Measurements from ENCODE around the gene SIRT3. TPM values are rescaled to one million over a fixed set of nuclear protein-coding genes. Genes with fewer than 3 reads are reported as not detected.

The SIRT3 gene
- total and polyA plus RNA-seq, 2 of the 13 experiments (the other 11 are each of a cell fraction or from before 2014, with no cell fraction given), result 15.1 to 18.2 TPM

GRCh38 chr11:257766-258493, 21.8 kb upstream of the SIRT3 start:
- intact Hi-C loops (cut with micrococcal nuclease; ENCODE audit: unreplicated experiment), result no loop called here
- Histone ChIP-seq H3K79me2 (ENCODE audit: insufficient read depth, low read length) (no peaks in the 10 kb centered on the region), H4K20me1 (ENCODE audit: insufficient read depth, low read length) (no peaks in the 10 kb centered on the region), H3K9ac (ENCODE audit: insufficient read depth, low read depth, low read length) (no peak overlapping the region), H3K4me2 (ENCODE audit: low read depth, low read length) (no peak overlapping the region), H3K36me3 (replicated peaks in 1 of 2; ENCODE audit: control insufficient read depth in 1 of 2, insufficient read depth in 2 of 2, low read length in 2 of 2) (peaks cover 7 to 8% of the 10 kb centered on the region in 2 experiments; a peak in 2 of 5 replicates), H3K4me1 (ENCODE audit: insufficient read depth, low read length) (peaks cover 8% of the 10 kb centered on the region; the same call in 1 of the 2 replicates), H3K9me3 (ENCODE audit: low read length) (no peaks in the 10 kb centered on the region), H3K27ac (ENCODE audit: extremely low read length, insufficient read depth, low read length) (no peak overlapping the region), H3K4me3 (replicated peaks in 1 of 3; ENCODE audit: insufficient read depth in 1 of 3, low read depth in 2 of 3, low read length in 3 of 3) (no peak overlapping the region), H3K27me3 (ENCODE audit: control insufficient read depth in 1 of 2, insufficient read depth in 2 of 2, low read length in 2 of 2) (peaks cover 0 to 7% of the 10 kb centered on the region in 2 experiments; a peak in 1 of 5 replicates), H2AFZ (ENCODE audit: low read length) (no peak overlapping the region)
- in situ Hi-C loops (cut with HindIII; ENCODE audit: extremely low pct_ligation_motif_present, low pct_unique_long_range_greater_than_20kb), result no loop called here
- BruUV-seq (replicated peaks), result no TSS peak
- DNase-seq (ENCODE audit: low spot score), result peak; percentile 45
- peak; percentile 50 for FAIRE-seq
- POLR2A ChIA-PET, result no interaction called here
- 47% methylated on average over 7 of the region's 15 CpGs for WGBS (ENCODE audit: low lambda C conversion rate)
- peak; percentile 91 for ATAC-seq
- CTCF ChIA-PET (ENCODE audit: low intra/inter-chr PET ratio, low total read pairs), result no interaction called here
- no peak for TF ChIP-seq HES4 (CRISPR knock-in tag; IDR thresholded peaks at IDR 0.05; ENCODE audit: borderline replicate concordance)
- no peak for TF ChIP-seq PCBP1 (IDR thresholded peaks at IDR 0.05; ENCODE audit: borderline replicate concordance, low read depth, low read length)
- 0 out of 2 replicates have a peak, but pooled peaks have one; percentile 10 for TF ChIP-seq GABPB1 (CRISPR knock-in tag; IDR thresholded peaks at IDR 0.05)
- no peak for TF ChIP-seq PBX3 (CRISPR knock-in tag; IDR thresholded peaks at IDR 0.05; ENCODE audit: borderline replicate concordance)
- no peak for TF ChIP-seq ZNF691 (CRISPR knock-in tag; IDR thresholded peaks at IDR 0.05; ENCODE audit: borderline replicate concordance, low read depth)
- no peak for TF ChIP-seq IKZF5 (CRISPR knock-in tag; IDR thresholded peaks at IDR 0.05)
- TF ChIP-seq ZNF335 (CRISPR knock-in tag; IDR thresholded peaks at IDR 0.05), result no peak
- TF ChIP-seq ZNF709 (CRISPR knock-in tag; IDR thresholded peaks at IDR 0.05), result no peak
- TF ChIP-seq ZNF350 (CRISPR knock-in tag; IDR thresholded peaks at IDR 0.05; ENCODE audit: borderline replicate concordance, low read depth), result peak; percentile 21; the same call in 1 of the 2 replicates
- no peak for TF ChIP-seq ZBTB20 (CRISPR knock-in tag; IDR thresholded peaks at IDR 0.05; ENCODE audit: borderline replicate concordance, low read depth)
- TF ChIP-seq SP5 (CRISPR knock-in tag; IDR thresholded peaks at IDR 0.05; ENCODE audit: borderline replicate concordance, low read depth), result no peak
- TF ChIP-seq GMEB2 (CRISPR knock-in tag; IDR thresholded peaks at IDR 0.05; ENCODE audit: low read depth), result no peak
- no peak for TF ChIP-seq TEF (CRISPR knock-in tag; IDR thresholded peaks at IDR 0.05)
- no peak for TF ChIP-seq SKI (IDR thresholded peaks at IDR 0.05; ENCODE audit: partially characterized antibody)
- no peak for TF ChIP-seq SALL2 (CRISPR knock-in tag; IDR thresholded peaks at IDR 0.05)
- no peak for TF ChIP-seq CBFB (CRISPR knock-in tag; IDR thresholded peaks at IDR 0.05)
